GM23248 (cell line): Measurements from ENCODE around the gene ARHGAP35. TPM values are rescaled to one million over a fixed set of nuclear protein-coding genes. Genes with fewer than 3 reads are reported as not detected.
"Not testable (repeated sequence)": the region's sequence is repeated elsewhere in the genome, so short reads cannot be mapped to it uniquely, and the experiment has no call there.

Experiments
- DNase-seq: peaks from one replicate; pipeline ENCODE4 v3.0.0-alpha.2; 2015
- H2AFZ ChIP-seq: fragments of 200-600 bp; sonication (generic); 2 replicates; pipeline ENCODE4 v1.6.1; 2016; ENCODE audit warnings: antibody characterized with exemption
- H3F3A ChIP-seq: fragments of 200-600 bp; sonication (generic); 2 replicates; pipeline ENCODE4 v1.6.1; 2016; ENCODE audit warnings: mild to moderate bottlenecking, antibody characterized with exemption, mixed run types; ENCODE audit not compliant: insufficient read depth
- H3K27ac ChIP-seq: fragments of 200-600 bp; sonication (generic); 2 replicates; pipeline ENCODE4 v1.5.1; 2016; ENCODE audit warnings: mild to moderate bottlenecking
- H3K27me3 ChIP-seq: fragments of 200-600 bp; sonication (generic); replicated peaks from 2 replicates; pipeline ENCODE4 v1.6.1; 2016; ENCODE audit warnings: mild to moderate bottlenecking; ENCODE audit not compliant: insufficient read depth
- H3K36me3 ChIP-seq: fragments of 200-600 bp; sonication (generic); 2 replicates; pipeline ENCODE4 v1.6.1; 2016; ENCODE audit warnings: low read depth, mild to moderate bottlenecking
- H3K4me1 ChIP-seq: fragments of 200-600 bp; sonication (generic); 2 replicates; pipeline ENCODE4 v1.6.1; 2016; ENCODE audit warnings: mild to moderate bottlenecking; ENCODE audit not compliant: insufficient read depth
- H3K4me2 ChIP-seq: fragments of 200-600 bp; sonication (generic); one replicate; pipeline ENCODE4 v1.6.1; 2016; ENCODE audit warnings: mild to moderate bottlenecking; ENCODE audit not compliant: unreplicated experiment
- H3K4me3 ChIP-seq: fragments of 200-600 bp; sonication (generic); 2 replicates; pipeline ENCODE4 v1.5.1; 2016; ENCODE audit warnings: mild to moderate bottlenecking
- H3K79me2 ChIP-seq: fragments of 200-600 bp; sonication (generic); 2 replicates; pipeline ENCODE4 v1.6.1; 2016; ENCODE audit warnings: mild to moderate bottlenecking; ENCODE audit not compliant: insufficient read depth
- H3K9ac ChIP-seq: fragments of 200-600 bp; sonication (generic); 2 replicates; pipeline ENCODE4 v1.6.1; 2016; ENCODE audit warnings: mild to moderate bottlenecking
- H3K9me2 ChIP-seq: fragments of 200-600 bp; sonication (generic); 2 replicates; pipeline ENCODE4 v1.6.1; 2016; ENCODE audit warnings: mixed run types, mild to moderate bottlenecking, moderate library complexity; ENCODE audit not compliant: insufficient read depth
- H3K9me3 ChIP-seq: fragments of 200-600 bp; sonication (generic); one replicate; pipeline ENCODE4 v1.6.1; 2017; ENCODE audit warnings: low read depth
- H4K20me1 ChIP-seq: fragments of 200-600 bp; sonication (generic); 2 replicates; pipeline ENCODE4 v1.6.0; 2016; ENCODE audit not compliant: insufficient read depth
- EZH2 ChIP-seq: fragments of 200-600 bp; sonication (generic); IDR thresholded peaks from 2 replicates; pipeline ENCODE4 v1.6.1; 2018; ENCODE audit warnings: antibody characterized with exemption, mild to moderate bottlenecking; ENCODE audit not compliant: insufficient read depth, poor library complexity, severe bottlenecking
- EZH2phosphoT487 ChIP-seq: fragments of 200-600 bp; sonication (generic); IDR thresholded peaks from 2 replicates; pipeline ENCODE4 v1.6.1; 2018; ENCODE audit warnings: antibody characterized with exemption, moderate library complexity, mild to moderate bottlenecking, low read depth; ENCODE audit not compliant: insufficient read depth
- WGBS, 2 experiments: methylation state at CpG; one replicate each; pipeline ENCODE4 v1.1.6; 2015 to 2017; ENCODE audit warnings: low lambda C conversion rate in 2 of 2, low coverage in 1 of 2; ENCODE audit errors: missing lambda C conversion rate in 2 of 2; 5-methylcytosine and 5-hydroxymethylcytosine counted together
- in situ Hi-C: fragments of 300-500 bp; cut with MboI; formaldehyde crosslinking; loops from 2 replicates; pipeline ENCODE4 v1.15.0; 2020
- polyA plus RNA-seq: library from polyadenylated mRNA; unstranded; fragments of >200 nt; fragmentation: Nextera tagmentation; extraction: Ambion mirVana; gene quantifications from 2 replicates; pipeline ENCODE4 v1.2.1, GENCODE V29; 2016
- total RNA-seq: library from RNA; depleted of rRNA; stranded (reverse); fragments of >200 nt; shearing (Covaris generic); gene quantifications from 2 replicates; pipeline ENCODE4 v1.2.3, GENCODE V29; 2014

The ARHGAP35 gene
- total and polyA plus RNA-seq, 2 experiments from 2014 or later = 13.5 to 35.2 TPM

GRCh38 chr19:46849610-46850009 is 11.2 kb upstream of the ARHGAP35 start:
- Histone ChIP-seq H3K9me3 (no peaks in the 10 kb centered on the region), H3K79me2 (peaks cover 50% of the 10 kb centered on the region), H3F3A (peaks cover 29% of the 10 kb centered on the region), H3K27ac (peak overlapping the region; percentile 93), H2AFZ (peak overlapping the region; percentile 64), H3K4me1 (0 out of 2 replicates have a peak, but pooled peaks cover 4% of the 10 kb centered on the region), H3K4me3 (peak overlapping the region; percentile 87), H4K20me1 (no peaks in the 10 kb centered on the region), H3K27me3 (no peaks in the 10 kb centered on the region), H3K4me2 (peak overlapping the region; percentile 89), H3K36me3 (no peaks in the 10 kb centered on the region; the same call in 1 of the 2 replicates), H3K9ac (peak overlapping the region; percentile 95), H3K9me2 (no peaks in the 10 kb centered on the region)
- TF ChIP-seq EZH2phosphoT487 (no peak), EZH2 (no peak)
- in situ Hi-C loops = loop anchor here (5.0 kb wide), 1 partner anchor 143 kb away; no protein-coding TSS in a partner anchor
- whole genome bisulfite sequencing, 2 experiments = 15 to 19% methylated on average over 5 of the region's 5 CpGs
- DNase-seq = peak; percentile 56

DNA sequence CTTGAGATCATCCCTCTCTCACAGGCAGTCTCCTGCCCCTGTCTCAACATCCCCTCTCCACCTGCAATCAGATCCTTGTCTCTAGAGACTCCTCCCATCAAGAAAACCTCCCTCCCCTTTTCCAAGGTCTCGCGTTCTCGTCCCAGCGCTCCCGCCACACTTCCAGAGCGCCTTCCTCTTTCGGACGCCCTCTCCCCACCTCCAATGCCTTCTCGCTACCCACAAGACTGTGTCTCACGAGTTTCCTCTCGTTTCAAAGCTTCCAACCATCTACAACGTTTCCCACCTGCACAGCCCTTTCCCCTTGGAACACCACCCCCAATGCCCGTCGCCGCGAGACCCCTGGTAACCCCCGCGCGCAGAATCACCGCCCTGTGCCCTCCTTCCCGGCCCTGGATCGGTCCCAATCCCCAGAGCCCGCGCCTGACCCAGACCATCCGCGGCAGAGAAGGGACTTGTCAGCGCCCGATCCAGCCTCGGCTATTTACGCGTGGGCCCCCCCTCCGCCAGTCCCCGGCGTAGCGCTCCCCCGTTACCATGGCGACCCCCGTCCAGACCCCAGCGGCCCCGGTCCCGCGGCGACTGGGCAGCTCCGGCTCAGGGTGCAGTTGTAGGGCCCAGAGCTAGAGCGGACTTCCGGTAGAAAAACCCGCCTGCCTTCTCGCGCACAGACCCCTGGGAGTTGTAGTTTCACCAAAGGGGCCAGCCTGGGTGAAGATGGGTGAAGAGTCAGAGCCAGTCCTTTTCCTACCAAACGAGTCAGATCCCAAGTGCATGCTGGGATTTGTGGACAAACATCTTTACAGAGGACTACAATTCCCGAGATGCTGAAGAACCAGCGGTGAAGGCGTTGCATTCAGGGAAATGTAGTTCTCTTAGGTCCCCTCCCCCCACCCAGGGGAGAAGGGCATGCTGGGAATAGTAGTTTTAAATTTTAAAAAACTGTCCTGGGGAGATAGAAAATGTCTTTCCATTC is 10.3 kb upstream of the ARHGAP35 start, which contains the start of gene AP2S1:
Gene AP2S1 (minus strand): TSS at position 619 of the 976 bp plus-strand sequence. CDS start 80 bp downstream, at position 539.
- no peaks in the 10 kb centered on the region for H4K20me1 ChIP-seq
- H3K4me1 ChIP-seq = 0 out of 2 replicates have a peak, but pooled peaks cover 5% of the 10 kb centered on the region
- peak; percentile 99 for DNase-seq
- H3K36me3 ChIP-seq = no peaks in the 10 kb centered on the region
- H3K9me2 ChIP-seq = no peaks in the 10 kb centered on the region
- peak within 1 kb of the TSS; percentile 89 for H3K4me2 ChIP-seq
- TF ChIP-seq EZH2 = no peak
- no peak for TF ChIP-seq EZH2phosphoT487
- H3K27me3 ChIP-seq = no peaks in the 10 kb centered on the region
- peak within 1 kb of the TSS; percentile 93 for H3K27ac ChIP-seq
- peak within 1 kb of the TSS; percentile 95 for H3K9ac ChIP-seq
- H3K4me3 ChIP-seq = peak within 1 kb of the TSS; percentile 87
- peaks cover 30% of the 10 kb centered on the region for H3F3A ChIP-seq
- 2% methylated on average over 47 to 53 of the region's 53 CpGs for WGBS, 2 experiments
- no peaks in the 10 kb centered on the region for H3K9me3 ChIP-seq
- in situ Hi-C loops = loop anchor here (5.0 kb wide), 1 partner anchor 142 kb away; no protein-coding TSS in a partner anchor
- H2AFZ ChIP-seq = peak within 1 kb of the TSS; percentile 64
- peaks cover 41% of the 10 kb centered on the region for H3K79me2 ChIP-seq

DNA sequence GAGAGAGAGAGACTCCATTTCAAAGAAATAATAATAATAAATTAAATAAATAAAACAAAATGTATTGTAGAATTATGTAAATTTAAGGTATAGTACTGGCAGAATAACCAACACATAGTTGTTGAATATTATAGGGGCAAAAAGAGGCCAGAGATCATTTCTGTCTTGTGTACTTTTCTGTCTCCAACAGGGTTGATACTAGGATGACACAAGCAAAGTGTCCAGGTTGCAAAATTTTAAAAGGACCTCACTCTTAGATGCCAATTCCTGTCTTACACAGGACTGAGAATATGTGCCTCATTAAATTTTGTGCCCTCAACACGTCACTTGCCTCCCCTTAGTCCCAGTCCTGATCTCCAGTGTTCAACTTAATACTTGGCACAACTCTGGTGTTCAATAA is 8.0 kb upstream of the ARHGAP35 start:
- Histone ChIP-seq H2AFZ (no peak overlapping the region), H3K9me3 (no peaks in the 10 kb centered on the region), H3K79me2 (peaks cover 24% of the 10 kb centered on the region), H3K4me1 (peaks cover 12% of the 10 kb centered on the region; the same call in 1 of the 2 replicates), H4K20me1 (no peaks in the 10 kb centered on the region), H3K27me3 (no peaks in the 10 kb centered on the region), H3K27ac (no peak overlapping the region), H3F3A (peaks cover 36% of the 10 kb centered on the region), H3K4me2 (no peak overlapping the region), H3K4me3 (no peak overlapping the region), H3K9ac (no peak overlapping the region), H3K9me2 (no peaks in the 10 kb centered on the region), H3K36me3 (no peaks in the 10 kb centered on the region)
- TF ChIP-seq EZH2 = no peak
- TF ChIP-seq EZH2phosphoT487 = no peak
- WGBS, 2 experiments = 66 to 85% methylated on average over 1 of the region's 1 CpG
- DNase-seq = no peak
- in situ Hi-C loops = loop anchor here (5.0 kb wide), 1 partner anchor 139 kb away; no protein-coding TSS in a partner anchor

DNA sequence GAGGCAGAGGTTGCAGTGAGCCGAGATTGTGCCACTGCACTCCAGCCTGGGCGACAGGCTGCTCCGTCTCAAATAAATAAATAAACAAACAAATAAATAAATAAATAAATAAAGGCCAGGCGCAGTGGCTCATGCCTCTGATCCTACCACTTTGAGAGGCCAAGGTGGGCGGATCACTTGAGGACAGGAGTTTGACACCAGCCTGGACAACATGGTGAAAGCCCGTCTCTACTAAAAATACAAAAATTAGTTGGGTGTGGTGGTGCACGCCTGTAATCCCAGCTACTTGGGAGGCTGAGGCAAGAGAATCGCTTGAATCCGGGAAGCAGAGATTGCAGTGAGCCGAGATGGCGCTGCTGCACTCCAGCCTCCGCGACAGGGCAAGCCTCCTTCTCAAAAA is 6.1 kb upstream of the ARHGAP35 start:
- H3K4me3 ChIP-seq, H3K36me3 ChIP-seq, DNase-seq, H3K9me3 ChIP-seq, H3K4me2 ChIP-seq, H2AFZ ChIP-seq, H3K27ac ChIP-seq, H4K20me1 ChIP-seq, H3K27me3 ChIP-seq, H3K9ac ChIP-seq, H3K9me2 ChIP-seq: not testable (repeated sequence)
- 77 to 79% methylated on average over 8 to 13 of the region's 13 CpGs for WGBS, 2 experiments
- in situ Hi-C loops = loop anchor here (5.0 kb wide), 1 partner anchor 138 kb away; no protein-coding TSS in a partner anchor
- Histone ChIP-seq H3F3A (peaks cover 29% of the 10 kb centered on the region), H3K4me1 (peaks cover 12% of the 10 kb centered on the region), H3K79me2 (peaks cover 19% of the 10 kb centered on the region)
